ENCODE results near the gene KCNH8.
"Not testable (repeated sequence)": the region's sequence is repeated elsewhere in the genome, so short reads cannot be mapped to it uniquely, and the experiment has no call there.

The KCNH8 gene

DNA sequence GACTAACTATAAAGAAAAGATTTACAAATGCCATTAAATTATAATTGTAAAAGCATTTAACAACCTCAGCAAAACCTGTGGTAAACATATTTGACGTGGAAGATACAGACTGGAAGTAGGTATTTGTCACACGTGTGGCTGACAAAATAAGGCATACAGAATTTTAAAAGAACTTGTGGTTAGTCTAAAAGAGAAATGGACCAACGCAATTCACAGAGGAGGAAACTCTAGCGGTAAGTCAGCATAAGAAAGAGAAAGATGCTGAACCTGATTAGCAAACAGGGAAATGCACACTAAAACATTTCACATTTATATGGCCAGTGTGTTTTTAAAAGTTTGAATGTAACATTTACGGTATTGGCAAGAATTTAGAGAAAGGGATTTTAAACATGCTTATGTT lies 35.3 kb downstream of the KCNH8 start:
- DNase-seq = peak; percentile 28

DNA sequence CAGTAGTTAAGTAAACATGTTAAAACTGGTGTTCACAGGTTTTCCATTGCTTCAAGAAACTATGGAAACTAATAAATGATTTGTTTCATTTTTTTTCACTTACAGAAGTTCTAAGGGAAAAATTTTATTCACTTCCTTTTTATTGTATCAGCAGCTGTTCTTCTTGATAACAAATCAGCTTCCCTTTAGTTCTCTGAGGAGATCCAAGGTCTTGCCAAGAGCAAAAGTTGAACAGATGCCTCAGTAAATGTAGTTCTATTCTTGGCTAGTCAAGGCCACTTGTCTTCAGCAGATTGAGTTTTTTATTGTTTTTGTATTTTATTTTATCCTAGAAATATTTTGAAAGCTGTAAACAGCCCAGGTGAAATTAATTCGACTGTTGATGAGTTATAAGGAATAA lies 41.8 kb downstream of the KCNH8 start:
- DNase-seq = no peak

DNA sequence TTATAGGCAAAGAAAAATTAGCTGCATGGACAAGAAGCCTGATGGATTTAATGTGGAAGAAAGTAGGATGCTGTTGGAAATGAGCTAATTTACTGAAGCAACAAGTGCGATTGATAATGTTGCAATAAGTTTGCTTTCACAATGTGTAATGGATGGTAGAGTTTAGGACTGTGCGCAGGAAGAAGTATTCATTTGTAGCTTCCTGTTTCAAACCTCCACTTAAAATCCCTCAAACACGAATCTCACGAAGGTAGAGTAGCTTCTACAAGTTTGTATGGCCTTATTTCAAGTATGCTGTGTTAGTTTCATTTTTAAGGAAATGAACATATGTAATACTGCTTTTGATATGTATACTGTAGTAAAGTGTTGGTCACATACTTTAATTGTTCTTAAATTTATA lies 42.3 kb downstream of the KCNH8 start:
- DNase-seq = peak; percentile 75

DNA sequence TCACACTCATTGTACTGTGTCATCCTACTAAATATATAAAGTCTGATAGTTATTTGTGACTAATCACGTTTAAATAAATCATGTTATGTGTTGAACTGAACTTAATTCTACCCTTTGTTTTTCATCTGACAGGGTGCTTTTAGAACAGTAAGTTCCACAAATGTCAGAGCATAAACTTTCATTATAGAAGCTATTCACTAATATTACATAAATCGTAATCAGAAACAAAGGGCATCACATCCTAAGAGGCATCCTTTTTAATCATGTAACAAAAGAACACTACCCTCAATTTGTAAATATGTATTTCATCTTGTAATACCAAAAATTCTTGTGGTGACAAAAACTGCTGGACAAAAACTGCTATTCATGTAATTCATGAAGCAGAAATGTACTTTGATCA lies 50.8 kb downstream of the KCNH8 start:
- no peak for DNase-seq

DNA sequence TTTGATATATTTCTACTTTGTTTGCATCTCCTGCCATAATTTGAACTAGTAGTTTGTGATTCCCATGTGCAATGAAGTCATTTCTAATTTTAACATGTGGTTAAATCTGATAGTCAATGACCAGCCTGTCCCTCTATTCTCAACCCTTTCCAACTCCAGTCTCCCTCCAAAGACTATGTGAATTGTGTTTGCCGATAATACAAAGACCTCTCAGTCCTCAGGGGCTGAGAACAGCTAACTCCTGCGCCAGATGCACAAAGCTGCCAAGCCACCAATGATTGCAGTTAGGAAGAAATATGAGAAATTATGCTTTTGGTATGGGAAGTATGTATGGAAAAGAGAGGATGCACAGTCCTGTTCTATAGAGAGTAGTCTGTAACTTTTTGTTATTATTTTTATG lies 54.0 kb downstream of the KCNH8 start:
- DNase-seq = no peak

DNA sequence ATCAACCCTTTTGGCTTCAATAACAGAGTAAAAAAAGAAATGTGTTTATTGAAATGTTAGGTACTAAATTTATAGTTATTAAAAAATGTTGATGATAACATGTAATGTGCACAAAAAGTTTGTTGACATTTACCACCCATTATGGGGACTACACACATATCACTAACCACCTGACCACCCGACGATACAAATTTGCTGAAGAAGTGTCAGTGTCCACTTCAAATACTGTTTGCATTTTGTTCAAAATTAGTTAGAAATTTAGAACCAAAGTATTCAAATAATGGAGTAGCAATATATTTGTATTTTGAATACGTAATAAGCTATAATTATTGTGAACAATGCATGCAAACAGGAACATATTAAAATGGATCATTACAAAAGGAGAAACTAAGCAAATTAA lies 54.4 kb downstream of the KCNH8 start:
- no peak for DNase-seq

DNA sequence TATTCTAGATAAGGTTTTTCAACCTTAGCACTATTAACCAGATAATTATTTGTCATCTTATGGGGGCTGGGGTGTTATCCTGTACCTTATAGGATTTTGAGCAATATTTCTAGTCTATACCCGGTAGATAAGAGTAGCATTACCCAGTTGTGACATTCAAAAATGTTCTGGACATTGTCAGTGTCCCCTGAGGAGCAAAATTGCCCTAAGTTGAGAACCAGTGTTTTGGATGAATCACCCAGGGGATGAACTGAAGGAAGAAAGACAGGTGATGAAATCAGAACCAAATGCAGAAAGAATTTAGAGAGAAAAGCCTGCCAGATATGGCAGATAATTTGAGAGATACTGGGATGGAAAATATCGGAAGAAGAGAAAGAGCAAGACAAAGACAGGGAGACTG lies 58.2 kb downstream of the KCNH8 start:
- no peak for DNase-seq

DNA sequence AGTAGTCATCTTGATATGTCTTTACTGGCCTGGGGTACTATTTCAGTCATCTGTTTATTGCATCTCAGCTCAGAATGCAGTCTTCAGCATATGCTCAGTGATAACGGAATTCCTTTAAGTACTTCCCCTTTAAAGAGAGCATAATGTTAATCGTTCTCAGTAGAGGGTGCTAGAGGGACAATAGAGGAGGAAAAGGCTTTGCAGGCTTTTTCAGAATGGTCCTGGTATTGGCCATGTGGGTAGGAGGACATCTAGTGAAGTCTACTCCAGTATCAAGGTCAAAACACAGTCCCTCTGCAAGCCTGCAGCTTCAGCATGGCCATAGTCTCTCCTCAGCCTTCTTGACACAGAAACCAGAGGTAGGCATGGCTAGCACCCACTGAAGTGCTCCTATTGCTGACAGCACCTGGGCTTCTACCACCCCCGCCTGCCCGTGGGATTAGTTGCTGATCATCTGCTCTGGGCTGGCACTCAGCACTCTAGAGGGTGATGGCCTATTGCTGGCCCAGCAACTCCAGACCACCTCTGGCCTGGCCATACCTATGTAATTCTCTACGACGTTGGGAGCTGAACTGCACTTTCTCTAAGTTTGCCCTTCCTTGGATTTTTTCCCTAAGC lies 65.4 kb downstream of the KCNH8 start:
- no peak for DNase-seq

DNA sequence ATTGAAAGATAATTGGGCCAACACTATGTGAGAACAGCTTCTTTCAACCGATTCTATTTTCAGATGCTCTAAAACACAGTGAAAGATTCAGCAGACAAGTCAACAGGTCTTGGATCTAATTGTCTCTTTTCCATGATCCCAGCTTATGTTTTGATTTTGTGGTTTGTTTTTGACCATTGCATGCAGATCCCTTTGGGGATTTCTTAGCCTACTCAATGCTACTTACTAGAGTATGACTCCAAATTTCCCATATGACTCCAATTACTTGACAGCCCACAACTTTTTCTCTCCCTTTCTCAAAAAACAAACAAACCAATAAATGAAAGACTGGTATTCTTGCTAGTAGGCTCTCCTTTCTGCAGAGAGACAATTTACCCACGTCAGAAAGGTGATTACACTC lies 67.1 kb downstream of the KCNH8 start:
- DNase-seq = no peak

DNA sequence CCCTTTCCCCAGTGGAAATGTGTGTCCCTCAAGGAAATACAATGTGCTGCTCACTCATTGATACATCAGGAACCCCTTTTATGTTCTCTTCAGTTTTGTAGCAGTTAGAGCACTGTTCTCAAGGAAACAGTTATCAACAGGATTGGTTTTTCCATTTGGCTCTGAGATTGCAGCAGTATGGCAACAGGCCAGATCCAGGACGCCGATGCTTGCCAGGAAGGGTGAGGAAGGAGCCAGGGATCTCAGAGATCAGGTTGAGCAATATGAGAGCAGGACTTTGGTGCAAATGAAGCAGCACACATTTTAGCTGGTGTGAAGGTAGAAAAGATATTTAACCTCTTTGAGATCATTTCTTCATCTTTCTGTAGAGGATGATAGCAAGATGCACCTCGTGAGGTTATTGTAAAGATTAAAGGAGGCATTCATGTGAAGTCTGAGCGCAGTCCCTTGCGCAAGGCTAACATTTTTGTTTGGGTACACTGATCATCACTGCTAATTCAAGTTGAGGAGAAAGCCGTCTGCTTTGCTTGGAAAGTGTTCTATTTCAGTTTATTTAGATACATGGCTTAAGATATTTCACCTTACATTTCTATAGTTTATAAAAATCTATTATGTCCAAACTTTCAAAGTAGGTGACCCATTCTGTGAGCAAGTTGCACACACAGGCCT lies 68.5 kb downstream of the KCNH8 start:
- no peak for DNase-seq

DNA sequence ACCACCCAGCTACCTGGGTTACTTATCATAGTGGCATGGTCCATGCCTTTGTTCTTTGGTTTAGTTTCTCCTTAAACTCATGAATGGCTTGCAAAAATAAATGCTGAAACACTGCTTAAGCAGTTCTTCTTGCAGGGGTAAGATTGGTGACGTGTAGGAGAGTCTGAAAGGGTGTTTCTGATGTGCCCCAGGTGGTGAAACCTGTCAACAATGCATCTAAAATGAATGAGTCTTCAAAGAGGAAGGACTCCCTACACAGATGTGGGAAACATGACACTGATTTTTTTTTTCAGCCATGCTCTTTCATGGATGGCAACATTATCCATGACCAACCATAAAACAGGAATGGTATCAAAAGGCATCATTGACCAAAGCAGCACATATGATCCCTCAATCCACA lies 72.0 kb downstream of the KCNH8 start:
- no peak for DNase-seq

DNA sequence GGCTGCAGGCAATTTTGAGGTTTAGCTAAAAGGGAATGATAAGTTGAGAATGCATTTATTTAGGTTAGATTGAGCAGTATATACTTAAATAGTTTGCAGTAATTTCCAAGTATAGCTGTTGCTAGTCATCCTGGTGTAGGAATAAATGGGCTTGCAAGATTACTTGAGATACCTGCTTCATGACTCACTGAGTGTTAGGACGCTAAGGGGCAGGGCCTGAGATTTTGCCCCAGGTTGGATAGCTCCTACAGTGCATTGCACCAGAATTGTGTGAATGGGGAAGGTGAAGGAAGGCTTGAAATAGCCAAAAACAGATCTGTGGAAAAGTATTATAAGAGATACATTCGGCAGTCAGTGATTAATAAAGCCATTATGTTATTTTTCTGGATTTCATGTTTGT lies 72.8 kb downstream of the KCNH8 start:
- no peak for DNase-seq

DNA sequence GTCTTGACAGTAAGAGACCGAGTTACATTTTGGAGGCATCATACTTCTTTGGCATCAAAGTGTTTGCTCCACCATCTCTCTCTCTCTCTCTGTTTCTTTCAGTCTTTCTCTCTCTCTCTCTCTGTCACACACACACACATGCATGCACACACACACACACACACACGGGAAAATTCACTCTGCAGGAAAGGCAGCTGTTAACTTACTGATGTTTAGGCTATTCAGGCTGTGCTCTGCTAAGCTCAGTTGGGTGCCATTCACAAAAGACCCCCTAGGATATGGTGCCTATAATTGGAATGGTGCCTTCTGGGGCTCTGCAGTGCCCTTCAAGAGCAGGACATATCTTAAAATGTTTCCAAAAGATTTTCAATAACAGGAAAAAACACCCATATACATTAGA lies 78.2 kb downstream of the KCNH8 start:
- DNase-seq = no peak

DNA sequence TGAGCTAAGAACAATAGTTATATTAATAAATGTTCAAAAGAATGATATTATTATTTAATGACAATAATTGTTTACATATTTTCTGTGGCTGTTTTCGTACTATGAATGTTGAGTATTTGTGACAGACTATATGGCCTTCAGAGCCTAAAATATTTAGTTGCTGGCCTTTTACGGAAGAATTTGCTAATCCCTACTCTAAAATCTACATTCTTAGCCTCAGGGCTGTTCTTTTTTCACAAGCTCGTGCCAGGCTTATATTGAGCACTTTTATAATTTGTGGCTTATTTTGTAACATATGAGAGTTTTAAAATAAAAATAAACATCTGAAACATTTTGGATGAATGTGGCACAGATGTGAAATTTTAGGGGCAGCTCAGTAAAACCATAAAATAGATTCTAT lies 79.9 kb downstream of the KCNH8 start:
- no peak for DNase-seq

DNA sequence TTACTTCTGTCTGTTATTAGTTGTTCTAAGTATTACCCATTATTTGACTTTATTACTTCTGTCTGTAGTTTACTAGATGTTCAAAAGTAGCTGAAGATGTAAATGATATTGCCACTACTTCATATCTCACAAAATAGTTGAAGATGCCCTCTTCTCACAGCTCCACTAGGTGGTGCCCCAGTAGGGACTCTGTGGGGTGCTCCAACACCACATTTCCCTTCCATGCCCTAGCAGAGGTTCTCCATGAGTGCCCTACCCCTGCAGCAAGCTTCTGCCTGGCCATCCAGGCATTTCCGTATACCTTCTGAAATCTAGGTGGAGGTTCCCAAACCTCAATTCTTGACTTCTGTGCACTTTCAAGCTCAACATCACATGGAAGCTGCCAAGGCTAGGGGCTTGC lies 80.8 kb downstream of the KCNH8 start:
- DNase-seq = peak; percentile 6

DNA sequence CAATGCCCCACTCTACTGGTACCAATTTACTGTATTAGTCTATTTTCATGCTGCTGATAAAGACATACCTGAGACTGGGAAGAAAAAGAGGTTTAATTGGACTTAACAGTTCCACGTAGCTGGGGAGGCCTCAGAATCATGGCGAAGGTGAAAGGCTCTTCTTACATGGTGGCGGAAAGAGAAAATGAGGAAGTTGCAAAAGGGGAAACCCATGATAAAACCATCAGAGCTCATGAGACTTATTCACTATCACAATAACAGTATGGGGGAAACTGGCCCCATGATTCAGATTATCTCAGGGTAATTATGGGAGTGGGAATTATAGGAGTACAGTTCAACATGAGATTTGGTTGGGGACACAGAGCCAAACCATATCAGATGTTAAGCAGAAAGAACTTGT lies 81.6 kb downstream of the KCNH8 start:
- DNase-seq = not testable (repeated sequence)

DNA sequence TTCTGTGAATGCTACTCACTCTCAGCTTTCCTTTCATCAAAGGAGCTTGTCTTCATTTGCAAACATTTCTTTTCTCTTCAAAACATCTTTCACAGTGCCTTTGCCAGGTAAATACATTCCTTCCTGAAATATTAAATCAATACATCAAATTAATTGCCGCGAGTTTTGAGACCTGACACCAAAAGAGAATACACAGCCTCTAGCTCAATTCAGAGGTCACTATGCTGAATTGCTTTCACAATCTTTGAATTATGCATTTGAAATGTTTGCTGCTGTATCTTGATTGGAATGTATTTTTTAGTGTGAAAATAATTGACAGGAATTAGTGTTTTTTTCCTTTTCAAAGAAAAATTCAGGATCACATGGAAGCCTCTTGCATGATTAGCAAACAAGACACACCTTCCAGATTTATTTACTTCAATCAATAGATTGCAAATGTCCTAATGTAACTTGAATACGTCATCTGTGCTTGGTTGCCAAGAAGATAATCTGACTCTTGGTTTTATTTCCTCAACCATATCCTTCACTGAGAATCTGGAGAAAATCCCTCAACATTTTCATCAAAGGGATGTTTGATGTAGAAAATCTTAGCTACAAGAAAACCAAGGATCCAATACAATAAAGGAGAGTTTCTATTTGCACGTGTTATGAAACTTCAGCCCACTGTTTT lies 83.6 kb downstream of the KCNH8 start:
- DNase-seq = no peak

DNA sequence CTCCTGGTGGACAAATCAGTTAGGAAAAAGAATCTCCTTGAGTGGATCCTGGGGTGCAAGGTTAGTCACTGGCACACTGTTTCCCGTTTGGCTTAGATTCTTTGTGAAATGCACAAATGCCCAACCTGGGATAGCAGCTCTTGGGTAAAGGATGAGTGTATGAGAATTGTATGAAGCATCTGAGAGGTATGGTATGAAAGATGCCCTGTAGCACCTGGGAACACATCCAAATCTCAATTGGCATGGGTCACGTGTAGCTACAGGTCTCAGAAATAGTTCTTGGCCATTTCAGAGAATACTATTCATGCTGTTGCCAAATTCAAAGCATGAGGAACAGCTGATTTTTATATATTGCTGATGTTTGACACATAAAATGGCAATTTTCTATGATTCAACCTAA lies 84.3 kb downstream of the KCNH8 start:
- no peak for DNase-seq

DNA sequence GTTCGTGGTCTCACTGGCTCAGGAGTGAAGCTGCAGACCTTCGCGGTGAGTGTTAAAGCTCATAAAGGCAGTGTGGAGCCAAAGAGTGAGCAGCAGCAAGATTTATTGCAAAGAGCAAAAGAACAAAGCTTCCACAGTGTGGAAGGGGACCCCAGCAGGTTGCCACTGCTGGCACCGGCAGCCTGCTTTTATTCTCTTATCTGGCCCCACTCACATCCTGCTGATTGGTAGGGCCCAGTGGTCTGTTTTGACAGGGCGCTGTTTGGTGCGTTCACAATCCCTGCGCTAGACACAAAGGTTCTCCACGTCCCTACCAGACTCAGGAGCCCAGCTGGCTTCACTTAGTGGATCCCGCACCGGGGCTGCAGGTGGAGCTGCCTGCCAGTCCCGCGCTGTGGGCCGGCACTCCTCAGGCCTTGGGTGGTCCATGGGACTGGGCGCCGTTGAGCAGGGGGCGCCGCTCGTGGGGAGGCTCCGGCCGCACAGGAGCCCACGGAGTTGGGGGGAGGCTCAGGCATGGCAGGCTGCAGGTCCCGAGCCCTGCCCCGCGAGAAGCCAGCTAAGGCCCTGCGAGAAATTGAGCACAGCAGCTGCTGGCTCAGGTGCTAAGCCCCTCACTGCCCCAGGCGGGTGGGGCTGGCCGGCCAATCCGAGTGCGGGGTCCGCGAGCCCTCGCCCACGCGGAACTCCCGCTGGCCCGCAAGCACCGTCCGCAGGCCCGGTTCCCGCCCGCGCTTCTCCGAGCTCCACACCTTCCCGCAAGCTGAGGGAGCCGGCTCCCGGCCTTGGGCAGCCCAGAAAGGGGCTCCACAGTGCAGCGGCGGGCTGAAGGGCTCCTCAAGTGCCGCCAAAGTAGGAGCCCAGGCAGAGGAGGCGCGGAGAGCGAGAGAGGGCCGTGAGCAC lies 85.8 kb downstream of the KCNH8 start:
- DNase-seq = not testable (repeated sequence)

DNA sequence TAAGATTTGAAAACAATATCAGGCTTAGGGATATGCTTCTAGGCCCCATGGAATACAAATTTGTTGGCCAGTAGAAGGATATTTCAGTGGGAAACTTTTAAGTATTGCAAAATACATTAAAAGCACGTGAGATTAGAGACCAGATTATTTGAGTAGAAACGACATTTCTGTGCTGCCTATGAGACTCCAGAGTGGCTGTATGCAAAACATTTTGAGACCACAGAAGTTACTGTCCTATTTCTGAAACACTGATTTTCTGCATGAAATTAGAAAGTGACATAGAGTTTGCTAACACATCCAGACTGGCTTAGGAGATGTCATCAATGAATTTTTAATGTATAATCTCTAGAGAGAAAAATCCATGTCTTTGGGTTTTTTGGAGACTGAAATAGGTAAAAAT lies 99.8 kb downstream of the KCNH8 start:
- DNase-seq = no peak

DNA sequence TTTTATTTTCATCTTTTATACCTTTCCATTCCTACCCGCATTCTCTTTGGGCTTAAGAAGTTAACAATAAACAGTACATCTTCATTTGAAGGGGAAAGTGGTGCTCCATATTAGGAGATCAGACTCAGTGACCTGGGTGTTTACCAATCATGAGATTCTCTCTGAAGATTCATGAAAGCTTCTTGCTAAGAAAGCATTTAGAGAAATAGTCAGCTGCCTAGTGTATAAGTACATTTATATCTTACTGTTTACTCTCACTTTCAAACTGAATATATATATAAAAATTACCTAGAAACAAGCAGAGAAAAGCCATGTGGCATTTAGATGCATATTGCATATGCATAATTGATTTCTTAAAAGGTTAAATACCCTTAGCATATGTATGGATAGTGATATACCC lies 100.5 kb downstream of the KCNH8 start:
- DNase-seq = no peak

DNA sequence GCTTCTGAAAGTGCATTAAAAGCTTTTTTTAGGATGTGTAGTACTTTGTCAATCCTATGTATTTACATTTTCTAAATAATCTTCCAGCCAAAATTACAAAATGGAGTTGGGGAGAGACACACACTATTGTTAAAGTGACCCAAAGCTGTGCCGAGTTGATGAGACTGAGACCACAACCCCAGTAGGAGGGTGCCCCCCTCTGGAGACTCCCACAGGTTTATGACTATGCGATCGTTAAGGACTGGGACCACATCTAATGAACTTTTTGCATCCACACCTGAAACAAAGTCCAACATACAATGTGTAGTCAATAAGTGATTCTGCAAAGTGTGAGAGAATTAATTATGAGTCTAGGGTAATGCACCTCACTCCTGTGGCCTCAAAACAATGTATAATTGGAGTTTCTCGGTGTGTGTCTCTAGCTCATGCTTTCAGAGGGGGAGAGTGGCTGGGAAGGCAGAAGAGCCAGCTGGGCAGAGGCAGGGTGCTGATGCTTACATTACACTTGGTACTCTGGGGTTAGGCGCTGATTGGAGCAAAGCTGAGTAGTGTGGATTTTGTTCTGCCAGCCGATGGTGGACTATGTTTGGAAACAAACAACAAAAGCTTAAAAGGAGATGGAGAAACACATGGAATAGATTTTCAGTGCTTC lies 102.8 kb downstream of the KCNH8 start:
- no peak for DNase-seq

DNA sequence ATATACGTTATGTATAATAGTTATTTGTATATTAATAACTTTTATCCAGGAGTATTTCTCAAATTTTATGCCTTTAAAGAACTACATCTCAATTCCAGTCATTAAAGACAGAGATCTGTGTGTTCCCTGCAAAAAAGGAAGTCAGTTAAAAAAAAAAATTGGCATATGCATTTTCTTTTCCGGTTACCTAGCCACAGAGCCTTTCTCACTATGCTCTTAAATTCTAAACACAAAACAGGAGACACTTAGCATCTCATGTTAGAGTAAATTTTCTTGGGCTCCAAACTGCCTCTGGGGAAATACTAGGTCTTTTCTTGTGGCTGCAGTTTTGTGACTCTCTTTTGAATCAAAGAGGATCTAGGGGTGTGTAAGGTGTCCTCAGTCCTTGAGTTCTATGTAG lies 105.9 kb downstream of the KCNH8 start:
- DNase-seq = no peak

Measured in activated CD4-positive, alpha-beta T cell treated with anti-CD3 and anti-CD28 coated beads, Interleukin-2, Interleukin-6, amounts not matched to agents 100 ng/mL and 50 ng/mL, durations not matched to agents 16 hours and 8 hours (primary cell).